Omental fat pad (tissue), 4 donors: ENCODE results near the gene FSD1. TPM values are rescaled to one million over a fixed set of nuclear protein-coding genes. Genes with fewer than 3 reads are reported as not detected.

Source experiments
- ATAC-seq: fragments of 150-250 bp; one replicate; pipeline ENCODE4 v1.9.1; 2016; ENCODE audit warnings: mild to moderate bottlenecking, moderate library complexity; ENCODE audit not compliant: low FRiP score
- DNase-seq: peaks from one replicate; pipeline ENCODE4 v3.0.0-alpha.2; 2019; ENCODE audit warnings: low spot score
- total RNA-seq, 4 donors: library from RNA; depleted of rRNA; stranded (reverse); fragments of >200 nt; gene quantifications; one replicate each; pipeline ENCODE4 v1.1.0, GENCODE V29; 2016
- TF ChIP-seq, protein P1 (sequence below), 3 donors: fragments of 450-650 bp; IDR thresholded peaks; one replicate each; pipeline ENCODE4 v1.5.1; 2016 to 2017; ENCODE audit warnings: antibody characterized with exemption in 3 of 3, mild to moderate bottlenecking in 3 of 3, moderate library complexity in 2 of 3

The FSD1 gene
- total RNA-seq, 4 donors from 2014 or later, result not detected

DNA sequence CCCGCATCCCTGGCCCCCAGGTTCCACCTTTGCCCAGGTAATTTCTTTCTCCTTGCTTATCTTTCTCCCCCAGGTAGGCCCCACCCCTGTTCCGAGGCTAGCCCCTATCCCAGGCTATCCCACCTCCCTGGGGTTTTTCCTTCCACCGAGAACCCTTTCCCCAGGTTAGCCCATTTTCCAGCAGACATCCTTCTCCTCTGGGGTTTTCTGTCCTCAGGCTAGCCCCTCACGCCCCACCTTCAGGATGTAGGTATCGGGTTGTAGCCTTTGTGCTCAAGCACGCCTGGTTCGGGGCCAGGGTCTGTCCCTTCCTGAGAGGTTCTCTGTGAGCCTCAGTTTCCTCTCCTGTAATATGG lies 837 bp downstream of the FSD1 start:
- TF ChIP-seq, protein P1, sequence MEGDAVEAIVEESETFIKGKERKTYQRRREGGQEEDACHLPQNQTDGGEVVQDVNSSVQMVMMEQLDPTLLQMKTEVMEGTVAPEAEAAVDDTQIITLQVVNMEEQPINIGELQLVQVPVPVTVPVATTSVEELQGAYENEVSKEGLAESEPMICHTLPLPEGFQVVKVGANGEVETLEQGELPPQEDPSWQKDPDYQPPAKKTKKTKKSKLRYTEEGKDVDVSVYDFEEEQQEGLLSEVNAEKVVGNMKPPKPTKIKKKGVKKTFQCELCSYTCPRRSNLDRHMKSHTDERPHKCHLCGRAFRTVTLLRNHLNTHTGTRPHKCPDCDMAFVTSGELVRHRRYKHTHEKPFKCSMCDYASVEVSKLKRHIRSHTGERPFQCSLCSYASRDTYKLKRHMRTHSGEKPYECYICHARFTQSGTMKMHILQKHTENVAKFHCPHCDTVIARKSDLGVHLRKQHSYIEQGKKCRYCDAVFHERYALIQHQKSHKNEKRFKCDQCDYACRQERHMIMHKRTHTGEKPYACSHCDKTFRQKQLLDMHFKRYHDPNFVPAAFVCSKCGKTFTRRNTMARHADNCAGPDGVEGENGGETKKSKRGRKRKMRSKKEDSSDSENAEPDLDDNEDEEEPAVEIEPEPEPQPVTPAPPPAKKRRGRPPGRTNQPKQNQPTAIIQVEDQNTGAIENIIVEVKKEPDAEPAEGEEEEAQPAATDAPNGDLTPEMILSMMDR (IDR thresholded peaks at IDR 0.05), result no peak
- ATAC-seq (no peak), DNase-seq (no peak)

DNA sequence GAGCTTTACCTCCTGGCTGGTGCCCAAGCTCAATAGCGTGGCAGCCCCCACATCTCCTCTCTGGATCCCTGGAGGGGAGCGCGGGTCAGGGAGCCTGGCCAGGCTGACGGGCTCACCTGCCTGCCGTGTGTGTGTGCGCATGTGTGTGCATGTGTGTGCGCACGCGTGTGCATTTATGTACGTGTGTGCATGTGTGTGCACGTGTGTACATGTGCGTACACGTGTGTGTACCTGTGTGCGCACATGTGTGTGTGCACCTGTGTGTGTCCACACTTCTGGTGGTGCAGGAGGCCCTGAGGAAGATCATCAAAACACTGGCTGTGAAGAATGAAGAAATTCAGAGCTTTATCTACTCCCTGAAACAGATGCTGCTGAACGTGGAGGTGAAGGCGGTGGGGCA lies 1.3 kb downstream of the FSD1 start:
- no peak for ATAC-seq
- DNase-seq, result no peak

GRCh38 chr19:4310247-4311121 lies 6.1 kb downstream of the FSD1 start:
- ATAC-seq (peak; percentile 14), DNase-seq (no peak)
- TF ChIP-seq, protein P1 (IDR thresholded peaks at IDR 0.05), result no peak

More for the DNA sequence above, 1.3 kb downstream of the FSD1 start:
- TF ChIP-seq, protein P1 (IDR thresholded peaks at IDR 0.05), result no peak

- TF ChIP-seq, protein P1 (IDR thresholded peaks at IDR 0.05), result no peak
- DNase-seq (no peak), ATAC-seq (no peak)
Observed at GRCh38 chr19:4313847-4314490, 9.6 kb downstream of the FSD1 start.

DNA sequence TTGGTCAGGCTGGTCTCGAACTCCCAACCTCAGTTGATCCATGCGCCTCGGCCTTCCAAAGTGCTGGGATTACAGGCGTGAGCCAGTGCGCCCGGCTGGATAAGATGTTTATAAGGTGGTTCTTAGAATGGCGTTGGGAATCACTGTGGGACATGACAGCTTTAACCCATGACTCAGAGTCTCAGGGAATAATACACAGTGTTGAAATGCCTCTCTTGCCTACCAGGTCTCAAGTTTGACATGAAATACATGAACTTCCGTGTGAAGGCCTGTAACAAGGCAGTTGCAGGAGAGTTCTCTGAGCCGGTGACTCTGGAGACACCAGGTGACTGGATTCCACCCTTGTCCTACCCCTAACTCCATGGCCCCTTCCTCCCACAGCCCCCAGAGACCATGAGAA lies 12.6 kb downstream of the FSD1 start:
- TF ChIP-seq, protein P1 (IDR thresholded peaks at IDR 0.05), result no peak
- ATAC-seq, result no peak
- DNase-seq, result no peak

- DNase-seq (no peak), ATAC-seq (no peak)
- TF ChIP-seq, protein P1 (IDR thresholded peaks at IDR 0.05), result no peak
Observed at GRCh38 chr19:4318460-4318859, 14.1 kb downstream of the FSD1 start.
